PC-3 (cell line): ENCODE data around the gene PAWR. TPM values are rescaled to one million over a fixed set of nuclear protein-coding genes. Genes with fewer than 3 reads are reported as not detected.

Experiments used
- ATAC-seq: fragments of 200-7000 bp; cut with Tn5 transposase; 2 replicates; pipeline ENCODE4 v1.9.1; 2020; ENCODE audit warnings: mild to moderate bottlenecking, moderate library complexity
- BruUV-seq: library from RNA; stranded (reverse); fragments of 400-500 nt; replicated peaks from 2 replicates; lab custom pipeline; 2021; lab: Mats Ljungman, UMichigan
- CTCF ChIA-PET: fragments of 300-600 bp; sonication (Branson Sonifier 250); formaldehyde crosslinking; loops from one replicate; lab custom pipeline; 2022; ENCODE audit warnings: antibody characterized with exemption; lab: Charles Lee
- POLR2A ChIA-PET: fragments of 300-600 bp; sonication (Branson Sonifier 250); formaldehyde crosslinking; loops from one replicate; lab custom pipeline; 2022; ENCODE audit warnings: antibody characterized with exemption; ENCODE audit not compliant: unreplicated experiment; lab: Charles Lee
- DNase-seq: peaks from one replicate; pipeline ENCODE4 v3.0.0-alpha.2; 2015
- H2AFZ ChIP-seq: fragments of 300-600 bp; sonication (generic); 2 replicates; pipeline ENCODE4 v1.6.0; 2016; ENCODE audit warnings: antibody characterized with exemption, low read length
- H3F3A ChIP-seq: fragments of 300-600 bp; sonication (generic); one replicate; pipeline ENCODE4 v1.6.0; 2017; ENCODE audit warnings: antibody characterized with exemption, low read length, control low read depth, mild to moderate bottlenecking; ENCODE audit not compliant: unreplicated experiment
- H3K27ac ChIP-seq: fragments of 300-600 bp; sonication (generic); 2 replicates; pipeline ENCODE4 v1.5.1; 2016; ENCODE audit warnings: mild to moderate bottlenecking, low read length
- H3K27me3 ChIP-seq: fragments of 300-600 bp; sonication (generic); 2 replicates; pipeline ENCODE4 v1.6.1; 2016; ENCODE audit warnings: low read length, mixed read lengths
- H3K36me3 ChIP-seq: fragments of 300-600 bp; sonication (generic); 2 replicates; pipeline ENCODE4 v1.6.1; 2016; ENCODE audit warnings: low read depth, mixed run types, low read length, mixed read lengths
- H3K4me1 ChIP-seq: fragments of 300-600 bp; sonication (generic); 2 replicates; pipeline ENCODE4 v1.5.1; 2016; ENCODE audit warnings: low read length; ENCODE audit not compliant: insufficient read depth
- H3K4me2 ChIP-seq: fragments of 300-600 bp; sonication (generic); 2 replicates; pipeline ENCODE4 v1.6.0; 2016; ENCODE audit warnings: low read length
- H3K4me3 ChIP-seq: fragments of 300-600 bp; sonication (generic); 2 replicates; pipeline ENCODE4 v1.5.1; 2016; ENCODE audit warnings: mild to moderate bottlenecking, low read length, mixed read lengths
- H3K79me2 ChIP-seq: fragments of 300-600 bp; sonication (generic); 2 replicates; pipeline ENCODE4 v1.6.1; 2017; ENCODE audit warnings: low read length, mixed read lengths
- H3K9ac ChIP-seq: fragments of 300-600 bp; sonication (generic); 2 replicates; pipeline ENCODE4 v1.6.0; 2016; ENCODE audit warnings: mild to moderate bottlenecking, low read length
- H3K9me2 ChIP-seq: fragments of 300-600 bp; sonication (generic); replicated peaks from 2 replicates; pipeline ENCODE4 v1.6.1; 2016; ENCODE audit warnings: mixed run types, low read length, mixed read lengths
- H3K9me3 ChIP-seq: fragments of 300-600 bp; sonication (generic); 2 replicates; pipeline ENCODE4 v1.6.1; 2016; ENCODE audit warnings: low read length, mixed read lengths
- H4K20me1 ChIP-seq: fragments of 300-600 bp; sonication (generic); 2 replicates; pipeline ENCODE4 v1.6.1; 2016; ENCODE audit warnings: low read length, mixed read lengths
- CTCF ChIP-seq: fragments of 300-600 bp; sonication (generic); conservative IDR thresholded peaks from 2 replicates; pipeline ENCODE4 v1.5.1; 2017; ENCODE audit warnings: antibody characterized with exemption, low read depth, mild to moderate bottlenecking, low read length
- EZH2 ChIP-seq: fragments of 300-600 bp; sonication (generic); IDR thresholded peaks from one replicate; pipeline ENCODE4 v1.6.1; 2017; ENCODE audit warnings: antibody characterized with exemption, mild to moderate bottlenecking, low read length; ENCODE audit not compliant: unreplicated experiment
- EZH2phosphoT487 ChIP-seq: fragments of 300-600 bp; sonication (generic); IDR thresholded peaks from 2 replicates; pipeline ENCODE4 v1.6.1; 2018; ENCODE audit warnings: mild to moderate bottlenecking, antibody characterized with exemption, low read length, borderline replicate concordance
- intact Hi-C: fragments of 100-400 bp; cut with micrococcal nuclease; formaldehyde crosslinking; loops from 2 replicates; pipeline ENCODE4 v1.9.0; 2023
- total RNA-seq: library from RNA; depleted of rRNA; stranded (reverse); fragments of >200 nt; gene quantifications from 2 replicates; pipeline ENCODE4 v1.2.3, GENCODE V29; 2014

PAWR gene
- total RNA-seq, 1 experiment from 2014 or later = 141 TPM

GRCh38 chr12:79691511-79692248, 916 bp upstream of the PAWR start:
- ChIA-PET POLR2A (interaction anchor here (1.0 kb wide), 1 partner anchor 145 kb away, joined by 5 read pairs; no protein-coding TSS in a partner anchor), CTCF (interaction anchor here (0.7 kb wide), 1 partner anchor 183 kb away, joined by 3 read pairs; no protein-coding TSS in a partner anchor)
- Histone ChIP-seq H3K27ac (peak overlapping the region; percentile 82), H3K4me1 (peaks cover 30% of the 10 kb centered on the region), H3K79me2 (peaks cover 37% of the 10 kb centered on the region), H2AFZ (peak overlapping the region; percentile 56), H3K4me3 (peak overlapping the region; percentile 68), H3K4me2 (peak overlapping the region; percentile 93), H3K9me2 (no peaks in the 10 kb centered on the region), H3K36me3 (no peaks in the 10 kb centered on the region), H4K20me1 (peaks cover 14% of the 10 kb centered on the region), H3K9ac (peak overlapping the region; percentile 67), H3K9me3 (no peaks in the 10 kb centered on the region), H3K27me3 (no peaks in the 10 kb centered on the region), H3F3A (no peaks in the 10 kb centered on the region)
- intact Hi-C loops = loop anchor here (1.0 to 5.0 kb wide), 5 partner anchors 47 to 496 kb away; no protein-coding TSS in a partner anchor
- BruUV-seq = TSS peak; percentile 89
- peak; percentile 69 for DNase-seq
- ATAC-seq = peak; percentile 27
- TF ChIP-seq EZH2 (no peak), CTCF (no peak), EZH2phosphoT487 (no peak)

GRCh38 chr12:79690142-79690637, 574 bp downstream of the PAWR start:
- Histone ChIP-seq H4K20me1 (peaks cover 23% of the 10 kb centered on the region), H3K79me2 (peaks cover 52% of the 10 kb centered on the region), H3K4me1 (peaks cover 44% of the 10 kb centered on the region), H3K9me2 (no peaks in the 10 kb centered on the region), H3K4me3 (peak overlapping the region; percentile 87), H3F3A (no peaks in the 10 kb centered on the region), H2AFZ (peak overlapping the region; percentile 71), H3K9me3 (no peaks in the 10 kb centered on the region), H3K9ac (peak overlapping the region; percentile 75), H3K27ac (peak overlapping the region; percentile 67), H3K36me3 (no peaks in the 10 kb centered on the region), H3K27me3 (no peaks in the 10 kb centered on the region), H3K4me2 (peak overlapping the region; percentile 90)
- ChIA-PET POLR2A (interaction anchor here (0.6 to 1.5 kb wide), 6 partner anchors 18 to 274 kb away, joined by 3 to 17 read pairs (median 12); no protein-coding TSS in a partner anchor), CTCF (interaction anchor here (1.1 kb wide), 1 partner anchor 48 kb away, joined by 3 read pairs; no protein-coding TSS in a partner anchor)
- DNase-seq (peak; percentile 40), ATAC-seq (peak; percentile 1)
- intact Hi-C loops = loop anchor here (2.0 to 5.0 kb wide), 2 partner anchors 281 to 497 kb away; no protein-coding TSS in a partner anchor
- no peak for TF ChIP-seq EZH2phosphoT487
- no peak for TF ChIP-seq EZH2
- TF ChIP-seq CTCF = no peak
- no TSS peak for BruUV-seq
